Measurements from ENCODE around the gene SINHCAF.

- TF ChIP-seq POLR2A (IDR thresholded peaks at IDR 0.05) (no peak), CTCF (IDR thresholded peaks at IDR 0.05) (no peak)
These were observed 10.0 kb downstream of the SINHCAF start for GRCh38 chr12:31315784-31316465.
